Neural progenitor cell (in vitro differentiated cells): ENCODE measurements around the gene TTLL10. TPM values are rescaled to one million over a fixed set of nuclear protein-coding genes. Genes with fewer than 3 reads are reported as not detected.
A peak's percentile ranks its signal among the peaks of the same experiment; 100 is the strongest.

Experiments
- DNase-seq: peaks from one replicate; pipeline ENCODE4 v3.0.0-alpha.2; 2016; ENCODE audit warnings: low spot score
- H2AFZ ChIP-seq: fragments of 200-600 bp; sonication (generic); replicated peaks from 2 replicates; pipeline ENCODE4 v1.6.1; 2016; ENCODE audit warnings: antibody characterized with exemption
- H3F3A ChIP-seq: fragments of 200-600 bp; sonication (generic); 2 replicates; pipeline ENCODE4 v1.6.1; 2016; ENCODE audit warnings: antibody characterized with exemption, low read depth
- H3K27ac ChIP-seq: fragments of 200-600 bp; sonication (generic); 2 replicates; pipeline ENCODE4 v1.5.1; 2016; ENCODE audit warnings: mild to moderate bottlenecking
- H3K27me3 ChIP-seq: fragments of 200-600 bp; sonication (generic); 2 replicates; pipeline ENCODE4 v1.6.1; 2016; ENCODE audit warnings: mild to moderate bottlenecking, moderate library complexity
- H3K36me3 ChIP-seq: fragments of 200-600 bp; sonication (generic); 2 replicates; pipeline ENCODE4 v1.5.1; 2016
- H3K4me1 ChIP-seq: fragments of 200-600 bp; sonication (generic); 2 replicates; pipeline ENCODE4 v1.6.1; 2016; ENCODE audit warnings: mixed run types
- H3K4me2 ChIP-seq: fragments of 200-600 bp; sonication (generic); 2 replicates; pipeline ENCODE4 v1.6.1; 2016
- H3K4me3 ChIP-seq: fragments of 200-600 bp; sonication (generic); 2 replicates; pipeline ENCODE4 v1.5.1; 2016
- H3K79me2 ChIP-seq: fragments of 200-600 bp; sonication (generic); 2 replicates; pipeline ENCODE4 v1.6.1; 2016; ENCODE audit warnings: low read depth
- H3K9ac ChIP-seq: fragments of 200-600 bp; sonication (generic); 2 replicates; pipeline ENCODE4 v1.6.1; 2016
- H3K9me3 ChIP-seq: fragments of 200-600 bp; sonication (generic); 2 replicates; pipeline ENCODE4 v1.5.1; 2016; ENCODE audit warnings: low read depth
- H4K20me1 ChIP-seq: fragments of 200-600 bp; sonication (generic); 2 replicates; pipeline ENCODE4 v1.6.1; 2016; ENCODE audit warnings: low read depth
- H3K27ac Mint-ChIP-seq: 3 replicates; pipeline ENCODE4 v1.8.0; 2021; ENCODE audit warnings: mixed read lengths
- H3K27me3 Mint-ChIP-seq: 2 replicates; pipeline ENCODE4 v1.8.0; 2022; ENCODE audit warnings: low read depth, mild to moderate bottlenecking, inconsistent platforms, moderate library complexity, mixed read lengths; ENCODE audit not compliant: insufficient read depth
- H3K36me3 Mint-ChIP-seq: 3 replicates; pipeline ENCODE4 v1.8.0; 2021; ENCODE audit warnings: mixed read lengths
- H3K4me1 Mint-ChIP-seq: 3 replicates; pipeline ENCODE4 v1.8.0; 2021; ENCODE audit warnings: mixed read lengths
- H3K4me3 Mint-ChIP-seq: 3 replicates; pipeline ENCODE4 v1.8.0; 2021; ENCODE audit warnings: mild to moderate bottlenecking, moderate library complexity, mixed read lengths
- H3K9me3 Mint-ChIP-seq: 3 replicates; pipeline ENCODE4 v1.8.0; 2020; ENCODE audit warnings: mixed read lengths
- EZH2 ChIP-seq: fragments of 200-600 bp; sonication (generic); IDR thresholded peaks from 2 replicates; pipeline ENCODE4 v1.6.1; 2017; ENCODE audit warnings: antibody characterized with exemption, mild to moderate bottlenecking, moderate library complexity
- EZH2phosphoT487 ChIP-seq: fragments of 200-600 bp; sonication (generic); IDR thresholded peaks from 2 replicates; pipeline ENCODE4 v1.6.1; 2017; ENCODE audit warnings: antibody characterized with exemption
- total RNA-seq: library from RNA; depleted of rRNA; stranded (reverse); fragments of >200 nt; gene quantifications from 2 replicates; pipeline ENCODE4 v1.2.3, GENCODE V29; 2015; ENCODE audit warnings: low replicate concordance
- TF ChIP-seq, protein P1 (sequence below): fragments of 200-600 bp; sonication (generic); IDR thresholded peaks from 2 replicates; pipeline ENCODE4 v1.5.1; 2017; ENCODE audit warnings: antibody characterized with exemption, mild to moderate bottlenecking

Gene TTLL10
- total RNA-seq, 1 donor from 2014 or later, result not detected

DNA sequence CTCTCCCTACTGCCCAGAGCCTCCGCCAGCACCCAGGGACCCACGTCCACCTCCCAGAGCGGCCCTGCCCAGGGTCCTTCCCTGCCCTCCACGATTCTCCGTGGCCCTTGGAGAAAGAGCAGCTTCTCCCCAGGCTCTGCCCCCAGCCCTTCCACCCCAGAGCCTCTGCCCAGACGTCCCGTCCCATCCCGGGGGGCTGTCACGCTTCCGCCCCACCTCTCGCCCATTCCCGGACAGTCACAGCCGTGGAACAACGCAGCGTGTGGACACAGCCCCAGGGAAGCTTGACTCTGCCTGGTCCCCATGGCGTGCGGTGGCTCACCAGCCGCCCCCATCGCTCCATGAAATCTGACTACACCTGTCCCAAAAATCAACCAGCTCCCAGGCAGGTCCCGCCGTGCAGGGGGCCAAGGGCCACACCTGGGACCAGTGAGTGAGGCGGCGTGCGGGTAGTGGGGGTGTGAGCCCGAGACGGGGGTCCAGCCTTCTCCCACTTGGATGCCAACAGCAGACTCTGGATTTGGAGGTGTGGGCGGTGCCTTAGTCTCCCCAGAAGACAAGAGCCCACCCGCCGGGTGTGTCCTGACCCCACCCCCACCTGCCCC is 12.5 kb upstream of the TTLL10 start:
- H3K27me3 Mint-ChIP-seq, result peaks cover 11% of the 10 kb centered on the region
- no peaks in the 10 kb centered on the region for H3K9me3 Mint-ChIP-seq
- H3K27me3 ChIP-seq, result peaks cover 38% of the 10 kb centered on the region
- H3K9ac ChIP-seq, result no peak overlapping the region
- no peaks in the 10 kb centered on the region for H3K36me3 Mint-ChIP-seq
- no peak overlapping the region for H3K4me3 ChIP-seq
- peaks cover 11% of the 10 kb centered on the region for H3K4me1 Mint-ChIP-seq
- H3K27ac Mint-ChIP-seq, result no peak overlapping the region
- no peak for TF ChIP-seq EZH2
- TF ChIP-seq, protein P1, sequence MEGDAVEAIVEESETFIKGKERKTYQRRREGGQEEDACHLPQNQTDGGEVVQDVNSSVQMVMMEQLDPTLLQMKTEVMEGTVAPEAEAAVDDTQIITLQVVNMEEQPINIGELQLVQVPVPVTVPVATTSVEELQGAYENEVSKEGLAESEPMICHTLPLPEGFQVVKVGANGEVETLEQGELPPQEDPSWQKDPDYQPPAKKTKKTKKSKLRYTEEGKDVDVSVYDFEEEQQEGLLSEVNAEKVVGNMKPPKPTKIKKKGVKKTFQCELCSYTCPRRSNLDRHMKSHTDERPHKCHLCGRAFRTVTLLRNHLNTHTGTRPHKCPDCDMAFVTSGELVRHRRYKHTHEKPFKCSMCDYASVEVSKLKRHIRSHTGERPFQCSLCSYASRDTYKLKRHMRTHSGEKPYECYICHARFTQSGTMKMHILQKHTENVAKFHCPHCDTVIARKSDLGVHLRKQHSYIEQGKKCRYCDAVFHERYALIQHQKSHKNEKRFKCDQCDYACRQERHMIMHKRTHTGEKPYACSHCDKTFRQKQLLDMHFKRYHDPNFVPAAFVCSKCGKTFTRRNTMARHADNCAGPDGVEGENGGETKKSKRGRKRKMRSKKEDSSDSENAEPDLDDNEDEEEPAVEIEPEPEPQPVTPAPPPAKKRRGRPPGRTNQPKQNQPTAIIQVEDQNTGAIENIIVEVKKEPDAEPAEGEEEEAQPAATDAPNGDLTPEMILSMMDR, result no peak
- TF ChIP-seq EZH2phosphoT487, result no peak
- peaks cover 32% of the 10 kb centered on the region for H3K4me1 ChIP-seq
- DNase-seq, result no peak
- H3F3A ChIP-seq, result peaks cover 28% of the 10 kb centered on the region
- H4K20me1 ChIP-seq, result no peaks in the 10 kb centered on the region
- H3K27ac ChIP-seq, result no peak overlapping the region
- no peaks in the 10 kb centered on the region for H3K36me3 ChIP-seq
- no peak overlapping the region for H3K4me2 ChIP-seq
- H2AFZ ChIP-seq, result no peak overlapping the region
- H3K4me3 Mint-ChIP-seq, result no peak overlapping the region
- no peaks in the 10 kb centered on the region for H3K79me2 ChIP-seq
- no peaks in the 10 kb centered on the region for H3K9me3 ChIP-seq

DNA sequence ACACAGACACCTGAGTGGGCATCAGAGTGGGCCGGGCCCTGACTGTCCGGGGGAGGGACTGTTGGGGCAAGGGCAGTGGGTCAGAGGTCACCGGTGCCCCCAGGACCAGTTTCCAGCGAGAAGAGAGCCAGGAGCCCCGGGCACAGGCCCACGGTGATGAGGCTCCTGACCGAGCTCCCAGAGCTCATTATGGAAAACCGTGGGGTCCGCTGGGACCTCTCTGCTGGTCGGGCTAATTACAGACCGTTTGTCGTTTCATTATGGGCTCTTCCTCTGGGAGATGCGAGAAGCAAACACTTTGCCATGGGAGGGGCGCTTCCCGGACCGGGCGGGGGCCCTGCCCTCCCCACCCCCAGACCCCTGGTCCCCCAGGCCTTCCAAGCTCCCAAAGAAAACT is 12.0 kb upstream of the TTLL10 start:
- Mint-ChIP-seq H3K27me3 (peaks cover 9% of the 10 kb centered on the region), H3K9me3 (no peaks in the 10 kb centered on the region), H3K4me1 (peaks cover 8% of the 10 kb centered on the region), H3K4me3 (no peak overlapping the region), H3K27ac (no peak overlapping the region), H3K36me3 (no peaks in the 10 kb centered on the region)
- Histone ChIP-seq H3F3A (peaks cover 28% of the 10 kb centered on the region), H4K20me1 (no peaks in the 10 kb centered on the region), H3K27me3 (peaks cover 38% of the 10 kb centered on the region), H3K27ac (no peak overlapping the region), H3K9me3 (no peaks in the 10 kb centered on the region), H3K4me3 (no peak overlapping the region), H3K36me3 (no peaks in the 10 kb centered on the region), H2AFZ (no peak overlapping the region), H3K4me1 (peaks cover 36% of the 10 kb centered on the region), H3K79me2 (no peaks in the 10 kb centered on the region), H3K9ac (no peak overlapping the region), H3K4me2 (no peak overlapping the region)
- TF ChIP-seq EZH2phosphoT487, result no peak
- TF ChIP-seq, protein P1, result no peak
- no peak for TF ChIP-seq EZH2
- DNase-seq, result no peak

DNA sequence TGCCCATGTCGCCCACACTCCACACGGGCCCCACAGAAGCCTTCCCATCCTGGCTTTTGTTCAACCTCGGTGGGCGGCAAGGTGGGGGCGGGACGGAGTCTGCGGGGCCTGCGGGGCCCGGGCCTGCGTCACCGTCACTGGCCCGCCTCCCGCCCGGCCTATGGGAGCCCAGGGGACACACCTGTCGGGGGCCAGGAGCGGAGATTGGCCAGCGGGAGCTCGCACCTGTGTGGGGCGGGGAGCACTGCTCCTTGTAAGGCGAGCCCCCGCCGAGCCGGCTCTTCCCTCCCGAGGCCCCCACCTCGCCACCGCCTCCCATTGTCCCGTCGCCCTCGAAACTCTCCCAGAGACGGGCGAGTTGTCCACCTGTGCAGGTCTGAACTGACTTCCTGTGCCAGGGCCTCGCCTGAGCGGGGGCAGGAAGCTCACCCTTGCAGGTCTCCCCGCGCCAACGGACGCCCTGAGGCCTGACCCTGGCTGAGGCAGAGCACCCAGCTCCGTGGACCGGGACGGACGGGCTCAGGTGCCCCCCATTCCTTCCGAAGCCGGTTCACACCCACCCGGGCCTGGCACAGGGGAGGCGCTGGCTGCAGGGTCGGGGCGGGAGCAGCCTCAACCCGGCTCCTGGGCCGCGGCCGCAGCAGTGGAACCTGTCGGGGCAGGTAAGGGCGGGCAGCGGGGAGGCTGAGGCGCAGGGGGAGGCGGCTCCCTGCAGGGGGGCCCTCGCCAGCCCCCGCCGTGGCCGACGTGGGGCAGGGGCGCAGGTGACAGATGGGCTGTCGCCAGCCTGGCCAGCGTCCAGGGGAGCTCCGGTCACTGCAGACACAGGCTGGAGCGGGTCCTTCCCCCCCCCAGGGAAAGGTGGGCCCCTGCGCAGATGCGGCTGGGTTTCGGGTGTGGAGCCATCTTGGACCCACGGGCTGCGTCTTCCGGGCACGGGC is 10.8 kb upstream of the TTLL10 start:
- H3K9me3 ChIP-seq, result no peaks in the 10 kb centered on the region
- no peak overlapping the region for H3K27ac Mint-ChIP-seq
- TF ChIP-seq, protein P1, result no peak
- no peak for TF ChIP-seq EZH2
- no peak for TF ChIP-seq EZH2phosphoT487
- H4K20me1 ChIP-seq, result no peaks in the 10 kb centered on the region
- peaks cover 28% of the 10 kb centered on the region for H3F3A ChIP-seq
- no peaks in the 10 kb centered on the region for H3K9me3 Mint-ChIP-seq
- peaks cover 9% of the 10 kb centered on the region for H3K27me3 Mint-ChIP-seq
- H3K79me2 ChIP-seq, result no peaks in the 10 kb centered on the region
- peaks cover 38% of the 10 kb centered on the region for H3K27me3 ChIP-seq
- peak overlapping the region; percentile 27 for H3K4me2 ChIP-seq
- peaks cover 8% of the 10 kb centered on the region for H3K4me1 Mint-ChIP-seq
- no peaks in the 10 kb centered on the region for H3K36me3 Mint-ChIP-seq
- H3K27ac ChIP-seq, result no peak overlapping the region
- no peak overlapping the region for H3K4me3 ChIP-seq
- DNase-seq, result no peak
- H3K4me3 Mint-ChIP-seq, result no peak overlapping the region
- H3K4me1 ChIP-seq, result peaks cover 36% of the 10 kb centered on the region
- H3K36me3 ChIP-seq, result no peaks in the 10 kb centered on the region
- no peak overlapping the region for H3K9ac ChIP-seq
- H2AFZ ChIP-seq, result no peak overlapping the region
